ENCODE measurements around the gene CD163L1.

- TF ChIP-seq REST (IDR thresholded peaks at IDR 0.05; ENCODE audit: low read depth) (no peak), EP300 (IDR thresholded peaks at IDR 0.05; ENCODE audit: borderline replicate concordance) (no peak), TAF1 (IDR thresholded peaks at IDR 0.05; ENCODE audit: low read depth) (no peak), MAX (IDR thresholded peaks at IDR 0.05) (no peak), CEBPB (IDR thresholded peaks at IDR 0.05) (no peak), USF1 (IDR thresholded peaks at IDR 0.05) (no peak), FOXM1 (IDR thresholded peaks at IDR 0.05; ENCODE audit: borderline replicate concordance, low read depth) (no peak), ZBTB7A (IDR thresholded peaks at IDR 0.05; ENCODE audit: low read depth) (no peak)
Measured at GRCh38 chr12:7373226-7373625, 70.7 kb downstream of the CD163L1 start.
